Stimulated activated CD4-positive, alpha-beta T cell treated with anti-CD3 and anti-CD28 coated beads, TNF-alpha, amount 100 ng/mL, for 4 hours (primary cell): ENCODE data around the gene RRP1B.
"Not testable (repeated sequence)": the region's sequence is repeated elsewhere in the genome, so short reads cannot be mapped to it uniquely, and the experiment has no call there.

ENCODE experiments used
- DNase-seq, 3 experiments: peaks; one replicate each; pipeline ENCODE4 v3.0.0-alpha.2; 2020; ENCODE audit warnings: low read depth in 3 of 3

RRP1B gene

DNA sequence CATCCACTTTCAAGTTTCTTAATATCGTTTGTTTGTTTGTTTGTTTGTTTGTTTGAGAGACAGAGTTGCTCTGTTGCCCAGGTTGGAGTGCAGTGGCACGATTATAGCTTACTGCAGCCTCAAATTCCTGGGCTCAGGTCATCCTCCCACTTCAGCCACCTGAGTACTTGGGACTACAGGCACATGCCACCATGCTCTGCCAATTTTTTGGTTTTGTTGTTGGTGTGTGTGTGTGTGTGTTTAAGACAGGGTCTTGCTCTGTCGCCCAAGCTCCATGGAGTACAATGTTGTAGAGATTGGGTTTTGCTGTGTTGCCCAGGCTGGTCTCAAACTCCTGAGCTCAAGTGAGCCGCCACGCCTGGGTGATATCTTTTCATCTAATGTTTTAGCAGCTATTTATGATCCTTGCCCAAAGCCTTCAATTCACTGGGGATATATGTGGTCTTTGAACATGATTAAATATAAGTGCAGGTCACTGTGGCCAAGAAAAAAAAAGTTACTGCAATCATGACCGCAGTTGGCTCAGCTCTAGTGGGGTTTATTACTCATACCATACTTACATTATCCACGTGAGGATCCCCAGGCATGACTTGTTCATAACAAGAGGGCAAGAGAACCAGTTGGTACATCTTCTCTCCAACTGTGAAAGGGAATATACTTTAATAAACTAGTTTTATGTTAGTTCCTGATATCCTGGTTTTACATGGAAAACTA, 8.0 kb downstream of the RRP1B start:
- no peak for DNase-seq

DNA sequence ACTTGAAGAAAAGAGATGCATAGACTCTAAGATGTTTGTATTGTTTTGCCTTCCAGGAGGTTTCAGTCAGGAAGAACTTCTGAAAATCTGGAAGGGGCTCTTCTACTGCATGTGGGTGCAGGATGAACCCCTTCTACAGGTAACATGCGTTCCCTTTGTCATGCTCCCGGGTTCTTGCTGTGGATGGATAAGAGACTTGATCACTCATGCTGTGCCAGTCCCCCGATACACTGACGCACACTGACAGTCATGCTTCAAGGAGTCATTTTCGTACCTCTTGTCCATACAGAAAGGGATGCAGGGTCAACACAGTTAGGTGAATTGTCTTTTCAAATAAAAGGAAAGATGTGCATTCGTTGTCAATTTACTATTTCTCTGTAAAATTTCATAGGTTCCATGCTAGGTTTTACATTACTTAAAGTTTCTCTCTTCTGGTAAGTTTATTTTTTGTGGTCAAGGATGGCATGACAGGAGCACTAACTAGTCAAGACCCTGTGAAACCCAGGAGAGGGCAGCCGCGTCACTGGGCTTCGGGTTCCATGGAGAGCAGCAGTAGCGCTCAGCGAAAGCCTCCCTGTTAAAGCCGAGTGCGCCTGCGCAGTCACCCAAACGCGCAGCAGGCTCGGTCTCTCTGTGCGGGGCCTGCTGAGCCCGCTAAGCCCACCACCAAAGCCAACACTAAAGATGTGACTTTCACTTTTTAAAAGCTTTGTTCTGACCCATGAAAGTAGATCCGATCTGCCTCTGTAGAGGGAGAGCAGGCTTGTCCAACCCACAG, 10.7 kb downstream of the RRP1B start:
- DNase-seq, result no peak

DNA sequence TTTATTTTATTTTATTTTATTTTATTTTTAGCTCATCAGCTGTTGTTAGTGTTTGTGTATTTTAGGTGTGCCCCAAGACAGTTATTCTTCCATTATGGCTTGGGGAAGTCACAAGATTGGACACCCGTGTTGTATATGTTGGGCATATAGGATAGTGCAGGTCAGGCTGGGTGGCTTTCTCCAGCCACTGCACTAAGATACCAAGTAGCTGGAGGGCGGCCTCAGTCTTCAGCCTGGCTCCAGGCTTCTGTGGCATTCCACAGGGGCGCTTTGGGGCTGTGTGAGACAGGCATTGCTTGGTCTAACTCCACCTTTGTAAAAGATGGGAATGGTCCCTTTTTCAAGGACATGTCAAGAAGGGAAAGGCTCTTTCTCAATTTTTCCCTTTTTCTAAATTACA, 16.5 kb downstream of the RRP1B start:
- DNase-seq, result no peak

DNA sequence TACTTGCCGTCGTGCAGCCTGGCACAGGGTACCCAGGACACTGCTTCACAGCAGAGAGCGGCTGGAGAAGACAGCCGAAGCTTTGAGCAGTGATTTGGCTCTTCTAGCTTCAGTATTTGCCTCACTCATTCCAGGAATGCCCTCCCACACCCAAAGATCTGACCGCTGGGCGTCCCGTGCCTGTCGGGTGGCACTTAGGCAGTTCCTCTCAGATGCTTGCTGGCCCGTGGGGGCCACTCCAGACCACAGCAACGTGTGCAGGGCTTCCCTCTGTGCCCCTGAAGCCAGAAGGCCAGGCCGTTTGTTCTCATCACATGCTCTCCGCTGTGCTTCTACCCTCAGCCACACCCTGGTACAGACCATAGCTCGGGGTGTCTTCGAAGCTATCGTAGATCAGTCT, 17.0 kb downstream of the RRP1B start:
- no peak for DNase-seq

DNA sequence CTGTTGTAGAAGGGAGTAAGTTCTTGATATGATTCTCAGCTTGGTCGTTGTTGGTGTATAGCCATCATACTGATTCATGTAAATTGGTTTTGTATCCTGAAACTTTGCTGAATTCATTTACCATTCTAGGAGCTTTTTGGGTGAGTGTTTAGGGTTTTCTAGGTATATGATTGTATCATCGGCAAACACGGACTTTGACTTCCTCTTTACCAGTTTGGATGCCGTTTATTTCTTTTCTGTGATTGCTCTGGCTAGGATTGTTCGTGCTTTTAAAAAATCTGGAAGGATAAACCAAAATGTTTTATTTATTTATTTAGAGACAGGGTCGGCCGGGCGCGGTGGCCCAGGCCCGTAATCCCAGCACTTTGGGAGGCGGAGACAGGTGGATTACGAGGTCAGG, 20.6 kb downstream of the RRP1B start:
- no peak for DNase-seq

DNA sequence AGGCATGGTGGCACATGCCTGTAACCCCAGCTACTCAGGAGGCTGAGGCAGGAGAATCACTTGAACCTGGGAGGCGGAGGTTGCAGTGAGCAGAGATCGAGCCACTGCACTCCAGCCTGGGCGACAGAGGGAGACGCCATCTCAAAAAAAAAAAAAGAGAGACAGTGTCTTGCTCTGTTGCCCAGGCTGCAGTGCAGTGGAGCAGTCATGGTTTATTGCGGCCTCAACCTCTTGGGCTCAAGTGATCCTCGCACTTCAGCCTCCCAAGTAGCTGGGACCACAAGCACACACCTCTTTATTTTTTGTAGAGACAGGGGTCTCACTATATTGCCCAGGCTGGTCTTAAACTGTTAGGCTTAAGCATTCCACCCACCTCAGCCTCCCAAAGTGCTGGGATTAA, 21.1 kb downstream of the RRP1B start:
- DNase-seq, result not testable (repeated sequence)

DNA sequence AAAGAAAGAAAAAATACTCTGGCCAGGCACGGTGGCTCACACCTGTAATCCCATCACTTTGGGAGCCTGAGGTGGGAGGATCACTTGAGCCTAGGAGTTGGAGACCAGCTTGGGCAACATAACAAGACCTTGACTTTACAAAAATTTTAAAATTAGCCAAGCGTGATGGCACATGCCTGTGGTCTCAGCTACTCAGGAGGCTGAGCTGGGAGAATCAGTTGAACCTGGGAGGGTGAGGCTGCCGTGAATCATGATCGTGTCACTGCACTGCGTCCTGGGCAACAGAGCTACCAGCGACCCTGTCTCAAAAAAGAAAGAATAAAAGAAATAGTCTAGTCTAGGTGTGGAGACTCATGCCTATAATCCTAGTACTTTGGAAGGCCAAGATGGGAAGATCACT, 22.3 kb downstream of the RRP1B start:
- no peak for DNase-seq

DNA sequence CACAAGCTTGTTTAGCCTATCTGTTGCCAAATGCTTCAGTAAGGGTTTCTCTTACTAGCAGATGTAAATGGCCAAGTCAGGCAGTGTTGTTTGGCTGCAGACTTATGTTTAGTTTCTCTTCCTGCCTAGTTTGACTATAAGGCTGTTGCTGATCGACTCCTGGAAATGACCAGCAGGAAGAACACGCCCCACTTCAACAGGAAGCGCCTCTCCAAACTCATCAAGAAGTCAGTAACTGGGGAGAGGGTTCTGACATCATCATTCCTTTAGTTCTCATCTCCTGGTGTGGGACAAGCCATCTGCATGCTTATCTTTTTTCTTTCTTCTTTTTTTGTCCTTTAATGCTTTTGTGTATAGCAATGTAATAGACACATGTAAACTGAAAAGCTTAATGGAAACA, 25.1 kb downstream of the RRP1B start:
- no peak for DNase-seq

DNA sequence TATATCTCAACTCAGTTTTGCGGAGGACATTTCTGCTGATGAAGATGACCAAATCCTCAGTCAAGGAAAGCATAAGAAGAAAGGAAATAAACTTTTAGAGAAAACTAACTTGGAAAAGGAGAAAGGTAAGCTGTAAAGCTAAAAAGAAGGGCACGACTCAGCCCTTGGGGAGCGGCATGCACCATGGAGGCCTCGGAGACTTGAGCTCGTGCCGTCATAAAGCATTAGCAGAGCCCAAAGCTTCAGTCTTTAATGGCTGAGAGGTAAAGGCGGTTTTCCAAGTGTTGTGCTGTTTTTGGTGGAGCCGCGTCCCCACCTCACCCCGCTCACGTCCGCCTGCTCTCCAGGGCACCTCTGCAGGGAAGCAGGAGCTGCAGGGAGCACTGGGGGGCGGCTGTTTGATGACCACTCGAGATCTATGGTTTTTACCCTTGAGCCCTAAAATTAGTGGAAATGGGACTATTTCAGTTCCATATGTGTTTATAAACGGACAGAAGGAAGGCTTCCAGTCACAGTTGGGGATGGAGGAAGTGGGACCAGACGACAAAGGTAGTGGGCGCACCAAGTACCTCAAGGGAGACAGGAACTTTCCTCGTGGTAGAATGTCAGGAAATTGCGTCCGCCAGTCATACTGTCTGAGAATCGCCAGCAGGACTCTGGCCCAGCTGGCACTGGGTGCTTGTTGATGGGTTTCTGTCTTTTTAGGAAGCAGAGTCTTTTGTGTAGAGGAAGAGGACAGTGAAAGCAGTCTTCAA, 27.6 kb downstream of the RRP1B start:
- DNase-seq, result no peak

DNA sequence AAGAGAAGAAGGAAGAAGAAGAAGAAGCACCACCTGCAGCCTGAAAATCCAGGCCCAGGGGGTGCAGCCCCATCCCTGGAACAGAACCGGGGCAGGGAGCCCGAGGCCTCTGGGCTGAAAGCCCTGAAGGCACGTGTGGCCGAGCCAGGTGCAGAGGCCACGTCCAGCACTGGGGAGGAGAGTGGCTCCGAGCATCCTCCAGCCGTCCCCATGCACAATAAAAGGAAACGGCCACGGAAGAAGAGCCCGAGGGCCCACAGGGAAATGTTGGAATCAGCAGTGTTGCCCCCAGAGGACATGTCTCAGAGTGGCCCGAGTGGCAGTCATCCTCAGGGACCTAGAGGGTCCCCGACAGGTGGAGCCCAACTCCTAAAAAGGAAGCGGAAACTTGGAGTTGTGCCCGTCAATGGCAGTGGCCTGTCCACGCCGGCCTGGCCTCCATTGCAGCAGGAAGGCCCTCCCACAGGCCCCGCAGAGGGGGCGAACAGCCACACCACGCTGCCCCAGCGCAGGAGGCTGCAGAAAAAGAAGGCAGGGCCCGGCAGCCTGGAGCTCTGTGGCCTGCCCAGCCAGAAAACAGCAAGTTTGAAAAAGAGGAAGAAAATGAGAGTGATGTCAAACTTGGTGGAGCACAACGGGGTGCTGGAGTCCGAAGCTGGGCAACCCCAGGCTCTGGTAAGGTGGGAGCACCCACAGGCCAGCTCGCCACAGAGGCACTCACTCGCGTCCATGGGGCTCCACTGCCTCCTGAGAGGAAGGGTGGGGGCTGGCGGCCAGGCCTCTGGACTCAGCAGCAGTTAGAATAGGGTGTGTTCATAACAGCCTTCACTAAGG, 28.4 kb downstream of the RRP1B start:
- no peak for DNase-seq

DNA sequence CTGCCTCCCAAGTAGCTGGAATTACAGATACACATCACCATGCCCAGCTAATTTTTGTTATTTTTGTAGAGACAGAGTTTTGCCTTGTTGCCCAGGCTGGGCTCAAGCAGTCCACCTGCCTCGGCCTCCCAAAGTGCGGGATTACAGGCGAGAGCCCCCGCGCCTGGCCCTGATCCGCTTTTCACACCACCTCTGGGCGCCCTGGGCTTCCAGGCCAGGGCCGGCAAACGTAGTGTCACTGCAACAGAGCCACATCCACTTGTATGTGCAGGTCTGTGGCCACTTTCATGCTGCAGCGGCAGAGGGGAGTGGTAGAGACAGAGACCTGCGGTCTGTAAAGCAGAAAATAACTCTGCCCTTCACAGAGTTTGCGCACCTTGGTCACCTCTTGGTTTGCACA, 29.5 kb downstream of the RRP1B start:
- DNase-seq, result no peak

DNA sequence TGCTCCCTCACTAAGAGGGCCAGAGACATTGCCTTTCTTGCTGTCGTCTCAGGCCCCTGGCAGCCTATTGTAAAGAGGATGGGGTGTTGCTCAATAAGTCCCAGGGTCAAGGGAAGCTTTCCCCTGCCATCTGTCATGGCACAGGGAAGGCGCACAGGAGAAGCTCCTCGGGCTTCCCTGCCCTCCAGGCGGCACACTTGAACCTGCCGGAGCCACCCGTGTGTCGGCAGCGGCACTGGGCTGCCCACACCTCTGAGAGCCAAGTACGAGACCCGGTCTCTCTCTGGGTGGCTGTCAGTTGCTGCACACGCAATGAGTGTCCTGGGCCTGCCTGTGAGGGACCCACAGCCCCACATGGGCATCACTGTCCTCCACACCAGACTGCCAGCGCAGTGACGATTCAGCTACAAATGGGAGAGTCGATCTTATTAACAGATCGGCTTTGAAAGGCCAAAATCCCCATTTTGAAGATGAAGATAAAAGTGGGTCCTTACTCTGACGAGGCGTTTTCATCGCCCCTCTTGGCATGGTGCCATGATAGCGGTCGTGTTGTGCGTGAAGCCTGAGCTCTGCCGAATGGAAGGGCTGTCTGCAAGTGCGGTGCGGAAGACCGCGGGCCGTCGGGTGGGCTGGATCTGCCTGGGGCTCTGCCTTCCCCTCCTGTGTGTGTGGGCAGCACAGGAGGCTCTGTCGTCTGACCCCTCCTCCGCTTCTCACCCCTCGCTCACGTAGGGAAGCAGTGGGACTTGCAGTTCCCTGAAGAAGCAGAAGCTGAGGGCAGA, 30.4 kb downstream of the RRP1B start:
- DNase-seq, result no peak

DNA sequence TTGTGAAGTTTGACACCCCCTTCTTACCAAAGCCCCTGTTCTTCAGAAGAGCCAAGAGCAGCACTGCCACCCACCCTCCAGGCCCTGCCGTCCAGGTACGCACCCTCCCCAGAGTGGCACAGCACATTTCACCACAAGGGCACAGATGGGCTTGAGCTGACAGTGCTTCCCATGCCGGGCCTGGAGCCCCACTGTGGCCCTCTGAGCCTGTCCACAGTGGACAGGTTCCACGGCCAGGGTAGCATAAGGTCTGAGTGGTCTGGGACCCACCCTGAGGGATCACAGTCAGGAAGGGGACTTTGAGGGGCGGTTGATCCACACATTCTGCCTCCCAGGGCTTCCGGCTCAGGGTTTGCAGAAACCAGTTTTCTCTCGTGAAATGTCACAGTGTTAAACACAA, 31.0 kb downstream of the RRP1B start:
- DNase-seq, result no peak

DNA sequence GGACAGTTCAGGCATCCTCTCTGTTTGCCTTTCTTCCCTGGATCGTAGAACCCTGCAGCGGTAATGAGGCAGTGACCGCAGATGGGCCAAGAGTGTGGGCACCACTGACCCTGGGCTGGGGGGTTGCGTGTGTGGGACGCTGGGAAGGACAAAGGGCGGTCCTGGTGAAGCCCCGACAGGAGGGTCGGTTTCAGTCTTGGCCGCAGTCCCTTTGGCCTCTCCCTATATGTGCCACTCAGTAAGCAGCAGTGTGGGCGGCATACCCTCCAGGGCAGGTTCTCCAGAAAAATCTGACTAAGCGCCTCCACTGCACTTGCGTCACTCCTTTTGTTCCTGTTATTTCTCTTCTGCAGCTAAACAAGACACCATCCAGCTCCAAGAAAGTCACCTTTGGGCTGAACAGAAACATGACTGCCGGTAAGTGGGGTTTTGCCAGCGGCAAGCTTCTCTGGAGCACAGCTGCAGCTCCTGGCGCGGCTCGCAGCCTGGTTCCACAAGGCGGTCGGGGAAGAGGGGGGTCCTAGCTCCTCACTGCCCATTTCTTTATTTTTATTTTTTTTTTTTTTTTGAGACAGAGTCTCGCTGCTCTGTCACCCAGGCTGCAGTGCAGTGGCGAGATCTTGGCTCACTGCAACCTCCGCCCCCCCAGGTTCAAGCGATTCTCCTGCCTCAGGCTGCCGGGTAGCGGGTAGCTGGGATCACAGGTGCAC, 31.9 kb downstream of the RRP1B start:
- no peak for DNase-seq

DNA sequence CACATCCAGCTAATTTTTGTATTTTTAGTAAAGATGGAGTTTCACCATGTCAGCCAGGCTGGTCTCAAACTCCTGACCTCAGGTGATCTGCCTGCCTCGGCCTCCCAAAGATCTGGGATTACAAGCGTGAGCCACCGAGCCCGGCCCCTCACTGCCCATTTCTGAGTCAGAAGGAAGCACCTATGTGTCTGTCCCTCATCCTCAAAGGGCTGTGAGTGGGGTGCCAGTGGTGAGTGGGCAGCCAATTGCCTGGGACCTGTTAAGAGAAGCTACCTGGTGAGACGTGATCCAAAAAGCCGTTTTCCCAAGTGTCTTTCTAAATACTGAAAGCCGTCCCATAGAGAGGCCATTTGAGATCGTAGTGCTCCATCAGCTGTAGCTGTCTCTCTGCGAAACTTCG, 32.4 kb downstream of the RRP1B start:
- DNase-seq, result no peak

DNA sequence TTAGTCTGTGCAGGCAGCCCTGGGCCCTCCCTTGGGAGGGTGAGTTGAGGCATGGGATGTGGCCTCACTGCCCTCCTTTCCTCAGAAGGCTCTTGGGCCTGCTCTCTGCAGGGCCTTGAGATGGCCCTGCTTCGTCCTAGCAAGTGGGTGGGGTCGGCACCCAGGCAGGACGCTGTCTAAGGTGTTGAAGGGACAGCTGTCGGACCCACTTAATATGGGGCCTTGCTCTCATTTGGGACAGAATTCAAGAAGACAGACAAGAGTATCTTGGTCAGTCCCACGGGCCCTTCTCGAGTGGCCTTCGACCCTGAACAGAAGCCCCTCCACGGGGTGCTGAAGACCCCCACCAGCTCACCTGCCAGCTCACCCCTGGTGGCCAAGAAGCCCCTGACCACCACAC, 33.6 kb downstream of the RRP1B start:
- no peak for DNase-seq

DNA sequence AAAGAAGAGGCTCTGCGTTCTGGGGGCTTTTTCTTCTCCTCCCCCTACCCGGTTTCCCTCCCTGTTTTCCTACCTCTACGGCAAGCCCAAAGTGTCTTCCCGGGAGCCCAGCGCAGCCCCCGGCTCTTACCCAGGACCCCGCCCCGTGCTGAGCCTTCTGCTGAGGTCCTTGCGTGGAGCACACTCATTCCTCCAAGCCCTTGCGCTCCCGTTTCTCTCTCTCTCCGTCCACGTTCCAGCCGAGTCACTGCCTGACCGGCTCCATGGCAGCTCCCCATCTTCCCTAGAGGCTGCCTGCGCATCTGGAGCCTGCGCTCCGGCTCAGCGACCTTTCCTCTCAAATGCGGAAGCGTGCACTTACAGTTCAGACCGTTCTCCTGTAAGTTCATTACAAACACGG, 34.6 kb downstream of the RRP1B start:
- no peak for DNase-seq

DNA sequence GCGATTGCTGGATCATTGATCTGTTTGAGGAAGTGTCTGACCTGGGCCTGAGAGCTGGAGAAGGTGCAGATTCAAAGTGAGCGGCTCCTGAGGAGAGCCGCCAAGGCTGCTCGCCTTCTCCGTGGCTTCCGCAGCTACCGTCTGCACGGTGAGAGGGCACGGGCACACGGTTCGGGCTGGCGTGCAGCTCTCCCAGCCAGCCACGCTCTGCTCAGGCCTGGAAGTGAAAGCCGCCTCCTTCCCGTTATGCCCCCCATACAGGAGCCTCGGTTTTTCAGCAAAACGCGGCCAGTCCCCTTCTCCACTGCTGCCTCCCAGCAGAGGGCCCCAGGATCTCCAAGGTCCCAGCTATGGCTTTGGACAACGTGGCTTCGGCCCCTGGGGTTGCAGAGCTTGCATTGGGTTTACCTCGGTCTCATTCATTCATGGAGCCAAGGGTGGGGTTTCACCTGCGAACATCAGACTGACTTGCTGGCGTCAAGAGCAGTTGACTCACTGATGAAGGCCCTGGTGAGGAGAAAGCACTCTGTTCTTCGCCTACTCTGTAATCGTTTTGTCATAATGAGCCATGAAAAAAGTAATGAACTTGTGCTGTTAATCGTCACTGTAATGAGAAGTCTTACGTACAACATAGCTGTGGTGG, 35.2 kb downstream of the RRP1B start:
- DNase-seq, result no peak

DNA sequence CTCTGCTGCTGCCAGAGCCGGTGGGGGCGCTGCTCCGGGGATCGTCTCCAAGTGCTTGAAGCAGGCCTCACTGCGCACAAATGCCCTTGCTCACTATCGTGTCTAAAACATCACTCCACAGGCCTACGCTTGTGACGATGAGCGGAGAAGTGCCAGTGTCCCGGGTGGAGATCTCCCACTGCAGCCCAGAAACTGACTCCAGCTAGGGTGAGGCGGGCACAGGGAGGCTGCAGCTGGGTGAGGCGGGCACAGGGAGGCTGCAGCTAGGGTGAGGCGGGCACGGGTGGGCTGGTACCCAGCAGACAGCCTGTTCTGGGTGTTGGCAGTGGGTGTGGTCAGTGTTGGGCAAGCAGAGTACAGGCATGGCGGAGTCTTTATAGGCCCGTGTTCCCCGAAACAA, 36.9 kb downstream of the RRP1B start:
- DNase-seq, result no peak
